Germinal center (tissue), 1 donor: ENCODE data around the gene SPANXD.
"Not testable (repeated sequence)": the region's sequence is repeated elsewhere in the genome, so short reads cannot be mapped to it uniquely, and the experiment has no call there.

ENCODE experiments used
- DNase-seq: peaks from one replicate; pipeline ENCODE4 v3.0.0; 2012; ENCODE audit warnings: mixed read lengths, low spot score

Gene SPANXD, protein sequence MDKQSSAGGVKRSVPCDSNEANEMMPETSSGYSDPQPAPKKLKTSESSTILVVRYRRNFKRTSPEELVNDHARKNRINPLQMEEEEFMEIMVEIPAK

DNA sequence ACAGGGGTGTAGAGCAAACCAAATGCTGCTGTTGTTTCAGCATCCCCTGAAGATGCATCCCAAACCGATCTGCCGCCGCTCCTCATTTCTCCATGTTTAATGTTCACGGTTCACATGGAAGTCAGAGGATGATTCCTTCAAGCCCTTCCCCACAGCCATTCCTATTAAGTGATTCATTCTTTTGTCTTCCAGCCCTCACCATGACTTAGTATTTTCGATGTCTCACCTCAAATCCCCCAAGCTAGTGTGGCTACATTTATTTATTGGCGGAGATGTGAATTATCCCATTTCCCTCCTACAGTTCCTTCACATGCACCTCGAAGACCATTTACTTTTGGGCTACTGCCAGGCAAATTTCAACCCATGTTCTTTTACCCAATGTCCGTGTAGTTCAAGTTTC, at the start of gene SPANXD:
Gene SPANXD (minus strand): TSS at position 101 of the 400 bp plus-strand sequence. CDS start 334 bp downstream, outside the sequence.
- not testable (repeated sequence) for DNase-seq

DNA sequence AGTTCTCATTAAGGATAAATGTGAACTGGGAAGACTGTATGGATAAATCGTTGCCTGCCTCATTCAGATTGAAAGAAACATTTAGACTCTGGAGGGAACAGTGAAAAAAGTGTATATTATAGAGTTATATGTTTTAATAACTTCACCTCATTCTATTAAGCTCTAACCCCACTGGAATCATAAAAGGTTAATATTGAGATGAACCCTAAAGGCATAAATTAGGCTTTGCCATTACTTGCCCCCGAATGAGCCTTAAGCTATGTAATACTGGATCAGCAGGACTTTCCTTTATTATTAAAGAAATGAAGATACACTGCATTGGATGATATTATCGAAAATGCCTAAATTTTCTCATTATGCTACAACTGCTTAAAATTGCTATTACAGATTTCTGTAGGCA, 44.1 kb upstream of the SPANXD start:
- no peak for DNase-seq

DNA sequence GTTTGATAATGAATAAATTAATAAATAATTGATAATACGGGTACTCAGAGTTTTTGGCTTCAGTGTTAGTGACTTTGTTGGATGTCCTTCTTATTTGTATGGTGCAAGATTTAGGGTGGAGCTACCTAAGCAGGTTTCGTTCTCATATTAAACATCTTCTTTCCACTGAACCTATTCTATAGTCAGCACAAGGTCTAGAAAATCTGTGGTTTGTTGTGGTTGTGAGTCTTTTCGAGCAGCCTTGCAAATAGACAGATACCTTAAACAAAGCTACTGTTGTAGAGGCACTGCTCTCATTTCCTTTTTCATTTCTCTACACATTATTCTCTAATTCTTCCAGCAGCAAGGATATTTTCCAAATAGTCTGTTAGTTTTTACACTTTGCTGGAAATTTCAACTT, 38.1 kb upstream of the SPANXD start:
- no peak for DNase-seq

DNA sequence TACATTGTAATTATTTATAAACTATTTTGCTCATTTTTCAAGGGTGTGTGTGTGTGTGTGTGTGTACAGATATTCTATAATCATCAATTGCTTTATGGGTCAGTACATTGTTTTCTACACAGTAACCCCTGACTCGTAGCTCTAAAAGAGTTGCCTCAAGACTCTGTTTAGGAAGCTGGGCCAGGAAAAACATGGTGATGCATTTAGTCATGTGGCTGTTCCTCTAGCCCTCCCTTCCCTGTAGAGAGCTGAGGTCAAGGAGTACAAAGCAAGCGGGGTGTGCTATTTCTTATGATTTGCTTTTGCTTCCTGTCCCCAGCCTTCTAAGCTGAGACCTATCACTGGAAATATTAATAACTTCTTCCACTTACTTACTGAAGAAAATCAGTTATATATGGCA, 34.8 kb upstream of the SPANXD start:
- DNase-seq, result no peak

- no peak for DNase-seq
Observed at GRCh38 chrX:141732031-141732430, 33.5 kb upstream of the SPANXD start.

DNA sequence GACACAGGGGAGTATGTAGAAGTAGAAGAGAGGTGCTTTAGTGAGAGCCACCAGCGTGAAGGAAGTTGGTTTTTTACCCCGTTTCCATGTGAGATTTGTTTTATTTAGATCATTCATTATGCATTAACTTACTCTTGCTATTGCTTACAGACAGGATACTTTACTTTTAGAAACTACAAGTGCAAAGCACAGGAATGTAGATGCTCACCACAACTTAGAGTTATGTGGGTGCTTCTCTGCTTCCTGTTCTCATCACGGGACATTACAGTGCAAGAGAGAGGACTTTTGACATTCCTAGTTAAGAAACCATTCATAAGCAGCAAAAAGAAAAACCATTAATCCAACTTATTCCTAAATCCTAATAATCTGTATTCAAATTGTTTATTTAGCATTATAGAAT, 25.6 kb upstream of the SPANXD start:
- no peak for DNase-seq

- DNase-seq, result no peak
Observed at GRCh38 chrX:141714680-141715079, 16.1 kb upstream of the SPANXD start.

DNA sequence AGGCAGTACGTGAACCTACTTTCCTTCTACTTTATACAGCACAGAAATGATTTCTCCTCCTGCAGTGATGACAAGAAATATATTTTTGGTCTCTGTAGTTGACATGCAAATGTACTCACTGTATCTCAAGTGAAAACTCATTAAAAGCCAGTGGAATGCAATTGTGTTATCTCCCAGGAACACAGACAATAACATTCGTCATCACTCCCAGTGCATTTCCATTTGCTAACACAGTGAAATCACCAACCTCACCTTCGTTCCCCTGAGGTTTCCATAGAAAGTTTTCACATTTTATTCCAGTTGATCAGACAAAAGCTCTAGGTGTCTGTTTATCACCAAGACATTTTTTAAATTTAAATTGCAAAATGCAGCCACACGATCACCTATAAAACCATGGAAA, 2.5 kb upstream of the SPANXD start:
- DNase-seq, result no peak

- DNase-seq, result no peak
Observed at GRCh38 chrX:141673946-141674345, 24.6 kb downstream of the SPANXD start.

DNA sequence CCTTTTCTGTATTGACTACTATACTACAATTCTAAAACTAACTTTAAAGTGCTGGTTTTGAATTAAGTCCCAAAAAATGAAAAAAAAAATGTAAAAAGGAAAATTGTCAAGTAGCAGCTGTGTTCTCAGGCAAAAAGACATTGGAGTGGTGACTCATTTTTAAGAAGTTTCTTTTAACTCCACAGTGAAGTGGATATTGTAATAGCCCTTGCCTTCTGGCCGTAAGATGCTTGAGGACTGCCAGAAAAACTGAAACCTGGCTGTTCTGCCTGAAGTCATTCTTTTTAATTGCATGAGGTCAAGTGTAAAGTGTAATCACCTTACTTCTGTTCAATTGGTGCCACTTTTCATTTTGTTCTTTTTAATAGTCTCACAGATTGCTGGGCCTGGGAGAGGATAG, 28.9 kb downstream of the SPANXD start:
- DNase-seq, result no peak

DNA sequence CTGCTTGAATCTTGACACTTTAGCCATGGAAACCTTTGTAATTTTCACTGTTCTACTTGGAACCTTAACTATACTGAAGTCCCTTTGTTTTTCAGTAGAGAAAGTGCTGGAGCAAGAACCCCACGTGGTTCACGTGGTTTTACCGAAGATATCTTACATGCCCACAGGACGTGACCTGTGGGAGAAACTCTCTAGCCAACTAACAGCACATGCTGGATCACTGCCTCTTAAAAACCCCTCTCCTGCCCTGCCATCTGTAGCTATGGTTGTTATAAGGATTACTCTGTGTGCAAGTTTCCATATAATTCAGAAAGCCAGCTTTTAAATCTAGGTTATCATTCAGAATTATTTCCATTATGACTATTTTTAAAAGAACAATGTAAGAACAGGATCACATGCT, 30.2 kb downstream of the SPANXD start:
- DNase-seq, result no peak

DNA sequence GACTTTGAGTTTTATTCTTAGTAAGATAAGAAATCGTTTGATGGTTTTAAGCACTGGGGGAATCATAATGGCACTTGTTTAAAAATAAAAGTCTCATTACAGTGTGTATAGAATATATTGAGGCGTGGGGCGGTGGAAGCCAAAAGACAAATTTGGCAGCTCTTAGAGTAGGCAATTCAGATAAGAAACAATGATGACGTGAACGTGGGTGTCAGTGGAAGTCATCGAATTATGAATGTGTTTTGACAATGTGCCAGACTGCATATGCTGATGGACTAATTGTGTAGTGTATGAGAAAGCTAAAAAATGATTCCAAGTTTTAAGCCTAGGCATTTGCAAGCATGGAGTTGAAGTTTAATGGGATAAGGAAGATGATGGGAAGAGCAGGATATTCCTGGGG, 35.8 kb downstream of the SPANXD start:
- no peak for DNase-seq

GRCh38 chrX:141652286-141652685, 46.3 kb downstream of the SPANXD start:
- DNase-seq, result no peak
